GM23248 (cell line): Measurements from ENCODE around the gene ENDOV.

Source experiments
- EZH2 ChIP-seq: fragments of 200-600 bp; sonication (generic); IDR thresholded peaks from 2 replicates; pipeline ENCODE4 v1.6.1; 2018; ENCODE audit warnings: antibody characterized with exemption, mild to moderate bottlenecking; ENCODE audit not compliant: insufficient read depth, poor library complexity, severe bottlenecking
- EZH2phosphoT487 ChIP-seq: fragments of 200-600 bp; sonication (generic); IDR thresholded peaks from 2 replicates; pipeline ENCODE4 v1.6.1; 2018; ENCODE audit warnings: antibody characterized with exemption, moderate library complexity, mild to moderate bottlenecking, low read depth; ENCODE audit not compliant: insufficient read depth

DNA sequence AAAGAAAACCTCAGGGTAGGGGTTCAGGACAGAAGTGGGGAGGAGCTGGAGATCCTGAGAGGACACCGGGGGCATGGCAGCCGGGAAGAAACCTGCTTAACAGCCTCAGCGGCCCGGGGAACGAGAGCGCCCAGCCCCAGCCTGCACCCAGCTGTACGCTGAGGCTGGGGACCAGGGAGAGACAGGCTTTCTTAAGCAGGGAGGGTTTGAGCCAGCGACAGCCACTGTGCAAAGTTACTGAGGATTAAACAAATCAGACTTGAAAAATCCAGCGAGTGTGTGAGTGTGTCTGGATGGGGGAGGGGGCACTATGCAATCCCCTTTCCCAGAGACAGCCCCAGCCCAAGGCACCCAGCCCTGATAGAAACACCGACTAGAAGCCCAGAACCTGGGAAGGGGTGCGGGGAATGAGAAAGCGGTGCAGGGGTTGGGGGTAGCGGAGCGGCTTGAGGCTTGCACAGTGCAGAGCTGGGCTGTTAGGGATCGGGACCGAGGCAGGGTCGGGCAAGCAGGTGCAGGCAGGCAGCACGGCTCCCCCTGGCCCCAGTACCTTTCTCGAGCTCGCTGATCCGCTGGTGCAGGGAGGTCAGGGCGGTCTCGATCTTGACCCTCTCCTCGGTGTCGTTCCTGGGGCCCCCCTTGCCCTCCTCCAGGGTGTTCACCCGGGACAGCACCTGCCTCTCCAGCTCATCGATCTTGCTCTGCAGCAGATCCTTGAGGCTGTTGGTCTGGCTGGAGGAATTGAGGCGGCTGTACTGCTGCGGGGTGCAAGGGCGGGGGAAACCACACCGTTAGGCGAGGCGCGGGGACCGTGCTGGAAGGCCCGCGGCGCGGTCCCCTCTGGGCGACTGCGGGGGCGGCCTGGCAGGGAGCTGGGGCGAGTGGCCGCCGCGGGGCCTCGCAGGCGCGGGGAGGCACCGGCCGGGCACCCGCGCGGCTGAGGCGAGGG is 60.3 kb downstream of the ENDOV start:
- TF ChIP-seq EZH2 = peak; percentile 91
- TF ChIP-seq EZH2phosphoT487 = peak; percentile 23; the same call in 1 of the 2 replicates
